ENCODE results near the gene TSHR.

Gene TSHR

DNA sequence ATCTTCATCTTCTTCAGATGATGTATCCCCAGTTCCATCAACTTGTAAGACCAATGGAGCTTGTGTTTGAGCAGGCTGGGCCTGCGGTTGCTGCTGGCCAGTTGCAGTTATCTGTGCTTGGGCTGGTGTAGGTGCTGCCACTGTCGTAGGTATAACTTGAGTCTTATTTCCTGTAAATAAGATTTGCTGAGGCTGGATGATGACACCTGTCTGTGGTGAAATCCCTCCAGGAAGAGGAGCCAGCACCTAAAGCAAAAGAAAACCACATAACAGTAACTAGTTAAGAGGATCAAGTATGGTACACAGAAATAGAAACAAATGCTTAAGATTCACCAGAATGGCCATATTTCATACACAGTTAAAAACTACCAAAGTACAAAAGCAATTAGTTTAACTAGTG is 237.2 kb downstream of the TSHR start:
- no peak for TF ChIP-seq POLR2A (IDR thresholded peaks at IDR 0.05; ENCODE audit: low read depth, low read length)
- DNase-seq (ENCODE audit: insufficient read length, low spot score) (no peak), FAIRE-seq (no peak)

DNA sequence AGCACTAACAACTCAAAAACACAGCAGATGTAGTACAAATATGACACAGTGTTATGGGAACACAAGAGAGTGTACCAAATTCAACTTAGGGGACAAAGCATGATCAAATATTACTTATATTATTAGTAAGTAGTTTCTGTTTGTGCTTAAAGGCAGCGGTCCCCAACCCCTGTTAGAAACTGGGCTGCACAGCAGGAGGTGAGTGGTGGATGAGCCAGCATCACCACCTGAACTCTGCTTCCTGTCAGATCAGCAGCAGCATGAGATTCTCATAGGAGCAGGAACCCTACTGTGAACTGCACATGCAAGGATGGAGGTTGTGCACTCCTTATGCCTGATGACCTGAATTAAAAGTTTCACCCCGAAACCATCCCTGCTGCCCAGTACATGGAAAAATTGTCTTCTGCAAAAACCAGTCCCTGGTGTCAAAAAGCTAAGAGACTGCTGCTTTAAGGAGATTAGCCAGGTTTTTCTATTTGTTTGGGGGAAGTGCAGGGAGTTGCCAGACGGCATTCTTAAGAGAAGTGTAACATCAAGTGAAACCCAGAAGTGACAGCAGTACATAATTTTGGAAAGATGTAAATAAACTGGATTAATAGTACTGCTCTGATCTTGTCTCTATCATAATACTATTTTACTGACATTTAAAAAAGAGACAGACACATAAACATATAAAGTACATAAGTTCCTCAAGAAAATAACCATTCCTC is 238.7 kb downstream of the TSHR start:
- no peak for TF ChIP-seq POLR2A (IDR thresholded peaks at IDR 0.05; ENCODE audit: low read depth, low read length)
- DNase-seq (ENCODE audit: insufficient read length, low spot score): no peak
- FAIRE-seq: no peak

Measured in H54 (cell line).